Measurements from ENCODE around the gene DNAJB6.

The DNAJB6 gene

DNA sequence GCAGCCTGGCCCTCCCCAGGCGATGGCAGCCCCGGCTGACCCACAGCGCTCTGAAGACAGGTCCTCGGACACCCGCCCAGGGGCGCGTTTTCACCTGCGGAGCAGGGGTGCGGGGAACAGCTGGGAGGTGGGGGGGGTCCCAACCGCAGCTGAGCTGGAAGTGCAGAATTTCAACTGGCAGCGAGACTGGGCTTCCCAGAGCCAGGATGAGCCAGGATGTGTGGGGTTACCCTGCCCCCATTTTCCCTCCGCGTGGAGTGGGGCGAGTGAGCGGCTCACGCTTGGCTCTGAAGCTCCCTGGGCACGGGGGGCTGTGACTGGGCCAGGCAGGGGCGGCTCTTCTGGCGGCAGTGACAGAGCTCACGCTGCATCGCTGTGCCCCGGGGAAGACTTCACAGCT is 70.2 kb downstream of the DNAJB6 start:
- FAIRE-seq = no peak
- TF ChIP-seq SPI1 (IDR thresholded peaks at IDR 0.05; ENCODE audit: low read depth, low read length) (no peak), POLR2AphosphoS5 (IDR thresholded peaks at IDR 0.05; ENCODE audit: low read depth, low read length) (no peak), PAX5 (IDR thresholded peaks at IDR 0.05; ENCODE audit: insufficient read depth, low read length, severe bottlenecking) (no peak), POU2F2 (IDR thresholded peaks at IDR 0.05; ENCODE audit: low read depth, low read length) (no peak), TAF1 (IDR thresholded peaks at IDR 0.05; ENCODE audit: low read depth, low read length) (no peak)
- DNase-seq (ENCODE audit: insufficient read length, low spot score) = no peak

DNA sequence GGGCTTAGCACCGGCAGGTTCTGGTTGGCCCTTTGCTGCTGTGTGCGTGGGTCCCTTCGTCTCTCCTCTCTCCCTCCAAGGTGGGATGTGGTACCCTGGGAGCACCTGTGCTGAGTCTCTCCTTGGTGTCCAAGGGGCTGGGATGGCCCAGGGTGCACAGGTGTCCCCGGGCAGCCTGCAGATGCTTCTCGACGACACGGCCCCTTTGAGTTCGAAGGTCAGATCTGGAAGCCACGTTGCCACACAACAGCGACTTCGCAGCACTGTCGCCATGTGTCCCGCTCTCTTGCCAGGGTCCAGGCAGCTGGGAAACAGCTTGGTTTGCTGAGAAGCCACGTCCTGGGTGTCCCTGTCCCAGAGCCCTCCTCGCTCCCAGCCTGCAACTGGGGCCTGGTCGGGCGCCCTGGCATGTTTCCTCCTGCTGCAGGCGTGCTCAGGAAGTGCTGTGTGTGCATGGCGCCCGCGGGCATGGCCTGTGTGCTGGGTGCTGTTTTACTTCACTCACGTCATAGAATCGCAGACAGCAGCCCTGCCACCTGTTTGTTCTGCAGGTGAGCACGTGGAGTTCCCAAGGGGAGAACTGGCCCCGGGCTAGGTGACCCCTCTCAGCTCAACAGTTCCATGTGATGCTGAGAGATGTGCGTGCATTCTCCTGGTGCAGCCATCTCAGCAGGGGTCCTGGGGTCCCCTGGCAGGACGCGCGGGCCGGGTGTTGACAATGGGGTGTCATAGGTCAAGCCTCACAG is 70.9 kb downstream of the DNAJB6 start:
- no peak for FAIRE-seq
- TF ChIP-seq POLR2AphosphoS5 (IDR thresholded peaks at IDR 0.05; ENCODE audit: low read depth, low read length) = no peak
- no peak for TF ChIP-seq POU2F2 (IDR thresholded peaks at IDR 0.05; ENCODE audit: low read depth, low read length)
- no peak for TF ChIP-seq SPI1 (IDR thresholded peaks at IDR 0.05; ENCODE audit: low read depth, low read length)
- TF ChIP-seq POLR2A (IDR thresholded peaks at IDR 0.05; ENCODE audit: low read depth, low read length) = no peak
- no peak for TF ChIP-seq PAX5 (IDR thresholded peaks at IDR 0.05; ENCODE audit: insufficient read depth, low read length, severe bottlenecking)
- no peak for TF ChIP-seq TAF1 (IDR thresholded peaks at IDR 0.05; ENCODE audit: low read depth, low read length)
- DNase-seq (ENCODE audit: insufficient read length, low spot score) = no peak

GRCh38 chr7:157408258-157409101 is 71.7 kb downstream of the DNAJB6 start:
- TF ChIP-seq POU2F2 (IDR thresholded peaks at IDR 0.05; ENCODE audit: low read depth, low read length) (no peak), TAF1 (IDR thresholded peaks at IDR 0.05; ENCODE audit: low read depth, low read length) (no peak), PAX5 (IDR thresholded peaks at IDR 0.05; ENCODE audit: insufficient read depth, low read length, severe bottlenecking) (no peak), SPI1 (IDR thresholded peaks at IDR 0.05; ENCODE audit: low read depth, low read length) (no peak), POLR2A (IDR thresholded peaks at IDR 0.05; ENCODE audit: low read depth, low read length) (no peak), POLR2AphosphoS5 (IDR thresholded peaks at IDR 0.05; ENCODE audit: low read depth, low read length) (no peak)
- no peak for FAIRE-seq
- DNase-seq (ENCODE audit: insufficient read length, low spot score) = no peak

GRCh38 chr7:157409149-157409752 is 72.4 kb downstream of the DNAJB6 start:
- FAIRE-seq (no peak), DNase-seq (ENCODE audit: insufficient read length, low spot score) (no peak)
- TF ChIP-seq SPI1 (IDR thresholded peaks at IDR 0.05; ENCODE audit: low read depth, low read length) (no peak), POLR2AphosphoS5 (IDR thresholded peaks at IDR 0.05; ENCODE audit: low read depth, low read length) (no peak), TAF1 (IDR thresholded peaks at IDR 0.05; ENCODE audit: low read depth, low read length) (no peak), PAX5 (IDR thresholded peaks at IDR 0.05; ENCODE audit: insufficient read depth, low read length, severe bottlenecking) (no peak), POU2F2 (IDR thresholded peaks at IDR 0.05; ENCODE audit: low read depth, low read length) (no peak), POLR2A (IDR thresholded peaks at IDR 0.05; ENCODE audit: low read depth, low read length) (no peak)

GRCh38 chr7:157409753-157410727 is 73.2 kb downstream of the DNAJB6 start:
- DNase-seq (ENCODE audit: insufficient read length, low spot score) (no peak), FAIRE-seq (no peak)
- TF ChIP-seq POLR2A (IDR thresholded peaks at IDR 0.05; ENCODE audit: low read depth, low read length) (no peak), POU2F2 (IDR thresholded peaks at IDR 0.05; ENCODE audit: low read depth, low read length) (no peak), TAF1 (IDR thresholded peaks at IDR 0.05; ENCODE audit: low read depth, low read length) (no peak), PAX5 (IDR thresholded peaks at IDR 0.05; ENCODE audit: insufficient read depth, low read length, severe bottlenecking) (no peak), SPI1 (IDR thresholded peaks at IDR 0.05; ENCODE audit: low read depth, low read length) (no peak), POLR2AphosphoS5 (IDR thresholded peaks at IDR 0.05; ENCODE audit: low read depth, low read length) (no peak)

- DNase-seq (ENCODE audit: insufficient read length, low spot score) = no peak
- no peak for FAIRE-seq
- TF ChIP-seq POLR2AphosphoS5 (IDR thresholded peaks at IDR 0.05; ENCODE audit: low read depth, low read length) (no peak), POLR2A (IDR thresholded peaks at IDR 0.05; ENCODE audit: low read depth, low read length) (no peak), POU2F2 (IDR thresholded peaks at IDR 0.05; ENCODE audit: low read depth, low read length) (no peak), SPI1 (IDR thresholded peaks at IDR 0.05; ENCODE audit: low read depth, low read length) (no peak), PAX5 (IDR thresholded peaks at IDR 0.05; ENCODE audit: insufficient read depth, low read length, severe bottlenecking) (no peak), TAF1 (IDR thresholded peaks at IDR 0.05; ENCODE audit: low read depth, low read length) (no peak)
These were observed 74.2 kb downstream of the DNAJB6 start for GRCh38 chr7:157410831-157411556.

DNA sequence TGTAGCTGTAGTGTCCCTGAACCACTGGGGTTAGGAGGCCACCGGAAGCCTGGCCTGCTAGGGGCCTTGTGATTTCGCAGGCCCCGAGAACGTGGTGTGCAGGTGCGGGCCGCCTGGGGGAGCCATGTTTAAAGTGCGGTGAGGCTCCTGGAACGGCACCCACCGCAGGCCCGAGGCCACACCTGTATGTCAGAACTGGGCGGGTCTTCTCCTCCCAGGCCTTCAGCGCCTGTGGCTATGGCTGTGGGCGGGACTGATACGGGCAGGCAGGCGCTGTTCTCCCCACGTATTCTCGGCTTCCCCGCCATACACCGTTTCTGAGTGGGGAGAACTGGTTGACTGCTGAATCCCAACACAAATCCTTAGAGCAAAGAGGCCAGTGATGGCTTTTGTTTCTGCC is 74.8 kb downstream of the DNAJB6 start:
- DNase-seq (ENCODE audit: insufficient read length, low spot score) (no peak), FAIRE-seq (no peak)
- no peak for TF ChIP-seq PAX5 (IDR thresholded peaks at IDR 0.05; ENCODE audit: insufficient read depth, low read length, severe bottlenecking)
- no peak for TF ChIP-seq SPI1 (IDR thresholded peaks at IDR 0.05; ENCODE audit: low read depth, low read length)
- TF ChIP-seq POLR2A (IDR thresholded peaks at IDR 0.05; ENCODE audit: low read depth, low read length) = no peak
- no peak for TF ChIP-seq POU2F2 (IDR thresholded peaks at IDR 0.05; ENCODE audit: low read depth, low read length)
- no peak for TF ChIP-seq POLR2AphosphoS5 (IDR thresholded peaks at IDR 0.05; ENCODE audit: low read depth, low read length)
- no peak for TF ChIP-seq TAF1 (IDR thresholded peaks at IDR 0.05; ENCODE audit: low read depth, low read length)

DNA sequence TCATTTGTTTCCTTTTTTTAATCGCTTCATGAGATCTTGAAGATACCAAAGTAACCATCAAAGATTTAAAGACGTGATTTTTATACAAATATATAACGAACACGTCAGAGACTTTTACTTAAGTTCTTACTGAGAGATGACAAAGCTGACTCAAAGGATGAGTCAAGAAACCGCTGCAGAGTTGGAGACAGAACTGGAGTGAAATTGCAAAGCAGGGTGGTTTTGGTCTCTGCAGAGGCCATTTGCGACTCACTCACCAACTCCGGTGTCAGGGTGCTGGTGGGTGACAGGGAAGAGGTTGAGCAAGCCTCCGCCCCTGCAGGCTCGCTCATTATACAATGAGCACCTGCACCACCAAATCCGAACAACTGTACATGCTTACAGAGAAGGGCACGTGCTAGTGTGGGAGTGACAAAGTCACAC is 75.2 kb downstream of the DNAJB6 start:
- FAIRE-seq = no peak

More for the DNA sequence above, 75.2 kb downstream of the DNAJB6 start:
- DNase-seq (ENCODE audit: insufficient read length, low spot score) = no peak
- TF ChIP-seq POLR2AphosphoS5 (IDR thresholded peaks at IDR 0.05; ENCODE audit: low read depth, low read length) (no peak), POU2F2 (IDR thresholded peaks at IDR 0.05; ENCODE audit: low read depth, low read length) (no peak), PAX5 (IDR thresholded peaks at IDR 0.05; ENCODE audit: insufficient read depth, low read length, severe bottlenecking) (no peak), SPI1 (IDR thresholded peaks at IDR 0.05; ENCODE audit: low read depth, low read length) (no peak), POLR2A (IDR thresholded peaks at IDR 0.05; ENCODE audit: low read depth, low read length) (no peak), TAF1 (IDR thresholded peaks at IDR 0.05; ENCODE audit: low read depth, low read length) (no peak)
